Chondrocyte (in vitro differentiated cells): ENCODE results near the gene SNX8. TPM values are rescaled to one million over a fixed set of nuclear protein-coding genes. Genes with fewer than 3 reads are reported as not detected.

ENCODE experiments used
- DNase-seq: peaks from one replicate; pipeline ENCODE4 v3.0.0; 2021; ENCODE audit warnings: mixed read lengths, low spot score
- H3K27ac Mint-ChIP-seq: one replicate; pipeline ENCODE4 v1.8.0; 2021; ENCODE audit warnings: mild to moderate bottlenecking, moderate library complexity, mixed read lengths; ENCODE audit not compliant: unreplicated experiment
- H3K27me3 Mint-ChIP-seq: 2 replicates; pipeline ENCODE4 v1.8.0; 2021; ENCODE audit warnings: low read depth, mixed read lengths
- H3K36me3 Mint-ChIP-seq: 2 replicates; pipeline ENCODE4 v1.8.0; 2021; ENCODE audit warnings: low read depth, mixed read lengths
- H3K4me1 Mint-ChIP-seq: 2 replicates; pipeline ENCODE4 v1.8.0; 2021; ENCODE audit warnings: low read depth, mild to moderate bottlenecking, mixed read lengths
- H3K4me3 Mint-ChIP-seq: one replicate; pipeline ENCODE4 v1.8.0; 2021; ENCODE audit warnings: mild to moderate bottlenecking, moderate library complexity, mixed read lengths; ENCODE audit not compliant: unreplicated experiment
- H3K9me3 Mint-ChIP-seq: 2 replicates; pipeline ENCODE4 v1.8.0; 2021; ENCODE audit warnings: low read depth, mixed read lengths
- total RNA-seq: library from RNA; stranded (reverse); gene quantifications from 3 replicates; pipeline ENCODE4 v1.2.1, GENCODE V29; 2021
- TF ChIP-seq, protein P1 (sequence below): fragments of 200-600 bp; sonication (generic); IDR thresholded peaks from 2 replicates; pipeline ENCODE4 v1.5.0; 2021; ENCODE audit warnings: antibody characterized with exemption, mild to moderate bottlenecking, moderate library complexity

The SNX8 gene
- total RNA-seq, 1 donor from 2014 or later = 45.4 TPM

DNA sequence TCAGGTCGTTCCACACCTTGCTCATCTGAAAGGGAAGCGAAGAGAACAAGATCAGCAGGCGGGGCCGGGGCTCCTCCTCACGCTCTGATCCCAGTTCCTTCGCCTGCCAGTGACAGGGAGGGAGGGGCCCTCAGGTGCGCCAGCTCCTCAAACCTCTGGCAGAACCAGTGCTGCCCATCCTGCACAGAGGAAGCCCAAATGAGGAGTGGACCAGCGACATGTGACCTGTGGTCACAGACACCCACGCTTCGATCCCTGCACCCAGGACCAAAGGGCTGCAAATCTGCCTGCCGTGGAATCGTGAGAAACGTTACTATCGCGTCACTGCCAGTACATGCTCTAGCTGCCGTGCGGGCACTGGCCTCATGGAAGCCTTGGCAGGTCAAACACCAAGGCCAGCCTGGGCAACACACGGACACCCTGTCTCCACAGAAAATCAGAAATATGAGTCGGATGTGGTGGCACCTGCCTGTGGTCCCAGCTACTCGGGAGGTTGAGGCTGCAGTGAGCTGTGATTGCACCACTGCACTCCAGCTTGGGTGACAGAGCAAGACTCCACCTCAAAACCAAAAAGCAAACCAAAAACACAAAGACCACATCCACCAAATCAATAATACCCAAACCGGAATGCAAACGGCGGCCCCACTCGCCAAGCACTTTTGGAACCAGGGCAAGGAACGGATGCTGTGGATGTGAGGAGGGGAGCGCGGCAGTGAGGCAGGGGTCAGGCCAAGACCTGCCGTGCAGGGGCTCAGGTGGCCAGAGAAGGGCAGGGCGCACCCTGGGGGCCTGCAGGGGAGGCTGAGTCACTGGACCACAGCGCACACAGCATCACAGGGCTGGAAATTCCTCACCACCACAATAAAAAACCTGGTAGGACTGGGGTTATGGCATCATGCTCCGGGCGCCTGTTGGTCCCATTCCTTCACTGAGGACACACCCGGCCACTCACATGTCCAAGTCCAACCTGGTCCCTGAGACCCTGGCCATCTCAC is 58.8 kb downstream of the SNX8 start:
- Mint-ChIP-seq H3K36me3 (peaks cover 12% of the 10 kb centered on the region), H3K4me3 (no peak overlapping the region), H3K4me1 (no peaks in the 10 kb centered on the region), H3K27me3 (no peaks in the 10 kb centered on the region), H3K27ac (no peak overlapping the region), H3K9me3 (no peaks in the 10 kb centered on the region)
- TF ChIP-seq, protein P1, sequence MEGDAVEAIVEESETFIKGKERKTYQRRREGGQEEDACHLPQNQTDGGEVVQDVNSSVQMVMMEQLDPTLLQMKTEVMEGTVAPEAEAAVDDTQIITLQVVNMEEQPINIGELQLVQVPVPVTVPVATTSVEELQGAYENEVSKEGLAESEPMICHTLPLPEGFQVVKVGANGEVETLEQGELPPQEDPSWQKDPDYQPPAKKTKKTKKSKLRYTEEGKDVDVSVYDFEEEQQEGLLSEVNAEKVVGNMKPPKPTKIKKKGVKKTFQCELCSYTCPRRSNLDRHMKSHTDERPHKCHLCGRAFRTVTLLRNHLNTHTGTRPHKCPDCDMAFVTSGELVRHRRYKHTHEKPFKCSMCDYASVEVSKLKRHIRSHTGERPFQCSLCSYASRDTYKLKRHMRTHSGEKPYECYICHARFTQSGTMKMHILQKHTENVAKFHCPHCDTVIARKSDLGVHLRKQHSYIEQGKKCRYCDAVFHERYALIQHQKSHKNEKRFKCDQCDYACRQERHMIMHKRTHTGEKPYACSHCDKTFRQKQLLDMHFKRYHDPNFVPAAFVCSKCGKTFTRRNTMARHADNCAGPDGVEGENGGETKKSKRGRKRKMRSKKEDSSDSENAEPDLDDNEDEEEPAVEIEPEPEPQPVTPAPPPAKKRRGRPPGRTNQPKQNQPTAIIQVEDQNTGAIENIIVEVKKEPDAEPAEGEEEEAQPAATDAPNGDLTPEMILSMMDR = no peak
- DNase-seq = no peak

DNA sequence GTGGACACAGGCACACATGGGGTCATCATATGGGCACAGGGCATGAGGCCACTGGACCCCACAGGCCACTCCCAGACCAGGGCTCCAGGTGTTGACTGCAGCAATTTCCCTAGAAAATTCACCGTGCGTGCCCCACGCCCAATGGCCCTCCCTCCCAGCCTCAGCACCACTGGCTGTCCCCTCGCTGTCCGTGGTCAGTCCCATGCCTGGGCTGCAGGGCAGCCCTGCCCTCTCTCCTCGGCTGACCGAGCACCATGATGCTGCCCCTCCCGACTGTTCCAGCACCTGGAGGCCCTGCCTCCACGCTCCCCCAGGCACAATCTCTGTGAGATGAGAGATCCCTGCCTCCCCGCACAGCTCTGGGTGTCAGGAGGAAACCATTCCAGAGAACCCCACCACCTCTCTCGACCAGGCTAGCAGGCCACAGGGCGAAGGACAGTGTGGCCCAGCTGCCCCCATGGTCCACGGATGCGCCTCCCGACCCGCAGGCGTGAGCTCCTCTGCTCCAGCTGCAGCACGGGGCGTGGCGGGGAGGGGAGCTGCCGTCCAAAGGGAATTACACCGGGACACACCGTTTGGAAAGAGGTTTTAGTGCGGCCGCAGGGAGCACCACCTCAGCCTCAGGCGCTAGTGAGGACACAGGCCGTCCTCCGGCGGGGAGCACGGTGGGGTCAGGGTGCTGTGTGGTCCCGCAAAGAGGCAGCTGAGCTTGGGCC is 59.7 kb downstream of the SNX8 start:
- TF ChIP-seq, protein P1 = no peak
- H3K36me3 Mint-ChIP-seq = peaks cover 11% of the 10 kb centered on the region
- H3K27me3 Mint-ChIP-seq = no peaks in the 10 kb centered on the region
- H3K4me3 Mint-ChIP-seq = no peak overlapping the region
- H3K27ac Mint-ChIP-seq = no peak overlapping the region
- no peak for DNase-seq
- peaks cover 5% of the 10 kb centered on the region for H3K4me1 Mint-ChIP-seq
- no peaks in the 10 kb centered on the region for H3K9me3 Mint-ChIP-seq

DNA sequence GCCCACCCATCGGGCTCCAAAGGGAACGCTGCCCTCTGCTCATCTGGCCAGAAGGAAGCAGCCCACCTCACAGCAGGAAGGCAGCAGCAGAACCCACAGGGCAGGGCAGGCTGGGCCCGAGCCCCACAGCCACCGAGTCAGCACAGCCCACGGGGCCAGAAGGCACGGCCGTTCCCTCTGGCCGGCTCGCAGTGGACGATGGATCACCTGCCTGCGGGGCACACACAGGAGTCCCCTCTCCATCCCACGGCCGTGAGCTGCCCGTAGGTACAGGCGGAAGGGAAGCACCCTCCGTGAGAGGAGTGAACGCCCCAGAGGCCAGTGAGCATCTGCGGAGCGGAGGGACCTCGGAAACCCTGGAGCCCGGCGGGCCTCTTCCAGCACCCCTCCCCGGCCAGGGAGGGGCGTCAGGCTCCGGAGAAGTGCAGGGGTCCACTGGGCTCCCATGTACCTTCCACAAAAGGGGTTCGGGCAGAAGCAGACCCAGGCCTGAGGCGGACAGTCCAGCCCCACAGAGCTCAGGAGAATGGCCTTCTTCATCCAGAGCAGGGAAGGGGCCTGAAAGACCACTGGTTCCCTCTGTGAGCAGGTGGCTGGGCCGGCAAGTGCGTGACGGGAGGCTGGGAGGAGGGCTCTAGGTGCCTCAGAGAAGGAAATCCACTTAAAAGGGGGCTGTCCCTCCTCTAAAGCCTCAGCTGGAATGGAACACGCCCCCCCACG is 60.6 kb downstream of the SNX8 start:
- no peaks in the 10 kb centered on the region for H3K9me3 Mint-ChIP-seq
- H3K27me3 Mint-ChIP-seq = no peaks in the 10 kb centered on the region
- no peak overlapping the region for H3K4me3 Mint-ChIP-seq
- H3K36me3 Mint-ChIP-seq = peaks cover 11% of the 10 kb centered on the region
- TF ChIP-seq, protein P1 = no peak
- H3K27ac Mint-ChIP-seq = no peak overlapping the region
- DNase-seq = no peak
- peaks cover 14% of the 10 kb centered on the region for H3K4me1 Mint-ChIP-seq

DNA sequence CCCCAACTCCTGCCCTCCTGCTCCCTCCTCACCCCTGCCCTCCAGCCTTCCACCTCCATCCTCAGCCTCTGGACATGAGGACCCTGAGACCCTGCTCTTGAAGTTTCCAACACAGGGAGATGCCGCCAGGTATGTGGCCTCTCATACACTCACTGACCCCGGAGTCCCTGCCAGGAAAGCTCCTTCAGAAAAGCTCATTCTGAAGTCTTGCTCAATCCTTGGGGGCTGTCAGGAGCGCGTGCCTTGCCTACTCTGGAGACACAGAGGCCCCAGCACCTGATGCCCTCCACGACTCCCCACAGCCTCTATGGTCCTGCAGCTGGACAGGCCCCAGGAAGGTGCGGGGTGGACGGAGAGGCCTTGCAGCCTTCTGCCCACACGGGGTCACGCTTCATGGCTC is 61.2 kb downstream of the SNX8 start:
- Mint-ChIP-seq H3K9me3 (no peaks in the 10 kb centered on the region), H3K4me3 (no peak overlapping the region), H3K27ac (no peak overlapping the region), H3K36me3 (peaks cover 11% of the 10 kb centered on the region), H3K4me1 (peaks cover 20% of the 10 kb centered on the region), H3K27me3 (no peaks in the 10 kb centered on the region)
- TF ChIP-seq, protein P1 = no peak
- DNase-seq = no peak
